ENCODE measurements around the gene PCP4L1. TPM values are rescaled to one million over a fixed set of nuclear protein-coding genes. Genes with fewer than 3 reads are reported as not detected.
"Not testable (repeated sequence)": the region's sequence is repeated elsewhere in the genome, so short reads cannot be mapped to it uniquely, and the experiment has no call there.

The PCP4L1 gene
- total and polyA plus RNA-seq, 4 donors, result 3.6 to 9.3 (median 6.3) TPM

DNA sequence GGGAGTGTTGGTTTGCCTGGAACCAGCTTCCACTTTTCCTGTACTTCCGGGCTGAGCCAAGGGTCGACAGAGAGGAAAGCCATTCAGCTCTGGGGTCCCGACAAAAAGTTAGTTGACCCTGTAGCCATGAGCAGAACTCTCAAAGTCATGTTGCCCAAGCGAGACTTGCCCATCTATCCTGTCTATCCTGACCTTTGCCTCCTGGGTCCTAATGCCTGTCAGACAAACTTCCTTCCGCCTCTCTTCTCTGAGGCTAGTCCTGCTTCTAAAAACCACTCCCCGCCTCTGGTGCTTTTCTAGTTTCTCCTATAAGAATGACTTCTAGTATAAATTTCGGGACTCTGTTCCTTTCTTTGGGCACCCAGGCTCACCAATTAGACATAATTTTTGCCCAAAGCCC, 7.7 kb upstream of the PCP4L1 start:
- Histone ChIP-seq H3K4me1 (ENCODE audit: control insufficient read depth in 5 of 5, insufficient read depth in 5 of 5, low read length in 5 of 5) (no peaks in the 10 kb centered on the region), H3K4me3 (no peak overlapping the region), H3K9ac (ENCODE audit: insufficient read depth in 1 of 2, low read length in 2 of 2) (no peak overlapping the region), H3K36me3 (ENCODE audit: control insufficient read depth in 4 of 4, insufficient read depth in 4 of 4, low read length in 4 of 4) (no peaks in the 10 kb centered on the region), H3K9me3 (ENCODE audit: control insufficient read depth in 4 of 4, insufficient read depth in 3 of 4, low read length in 3 of 4) (no peaks in the 10 kb centered on the region), H3K27ac (ENCODE audit: low read depth in 1 of 2, low read length in 1 of 2) (no peak overlapping the region), H3K27me3 (ENCODE audit: control insufficient read depth in 3 of 3, insufficient read depth in 3 of 3, low read length in 2 of 3) (no peaks in the 10 kb centered on the region)
- no peak for ATAC-seq (ENCODE audit: insufficient read depth, low FRiP score)
- DNase-seq, result no peak
- TF ChIP-seq, protein P1, sequence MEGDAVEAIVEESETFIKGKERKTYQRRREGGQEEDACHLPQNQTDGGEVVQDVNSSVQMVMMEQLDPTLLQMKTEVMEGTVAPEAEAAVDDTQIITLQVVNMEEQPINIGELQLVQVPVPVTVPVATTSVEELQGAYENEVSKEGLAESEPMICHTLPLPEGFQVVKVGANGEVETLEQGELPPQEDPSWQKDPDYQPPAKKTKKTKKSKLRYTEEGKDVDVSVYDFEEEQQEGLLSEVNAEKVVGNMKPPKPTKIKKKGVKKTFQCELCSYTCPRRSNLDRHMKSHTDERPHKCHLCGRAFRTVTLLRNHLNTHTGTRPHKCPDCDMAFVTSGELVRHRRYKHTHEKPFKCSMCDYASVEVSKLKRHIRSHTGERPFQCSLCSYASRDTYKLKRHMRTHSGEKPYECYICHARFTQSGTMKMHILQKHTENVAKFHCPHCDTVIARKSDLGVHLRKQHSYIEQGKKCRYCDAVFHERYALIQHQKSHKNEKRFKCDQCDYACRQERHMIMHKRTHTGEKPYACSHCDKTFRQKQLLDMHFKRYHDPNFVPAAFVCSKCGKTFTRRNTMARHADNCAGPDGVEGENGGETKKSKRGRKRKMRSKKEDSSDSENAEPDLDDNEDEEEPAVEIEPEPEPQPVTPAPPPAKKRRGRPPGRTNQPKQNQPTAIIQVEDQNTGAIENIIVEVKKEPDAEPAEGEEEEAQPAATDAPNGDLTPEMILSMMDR (IDR thresholded peaks at IDR 0.05; ENCODE audit: control extremely low read depth, extremely low read depth), result no peak
- WGBS, 2 donors, result 74 to 82% methylated on average over 7 of the region's 7 CpGs

DNA sequence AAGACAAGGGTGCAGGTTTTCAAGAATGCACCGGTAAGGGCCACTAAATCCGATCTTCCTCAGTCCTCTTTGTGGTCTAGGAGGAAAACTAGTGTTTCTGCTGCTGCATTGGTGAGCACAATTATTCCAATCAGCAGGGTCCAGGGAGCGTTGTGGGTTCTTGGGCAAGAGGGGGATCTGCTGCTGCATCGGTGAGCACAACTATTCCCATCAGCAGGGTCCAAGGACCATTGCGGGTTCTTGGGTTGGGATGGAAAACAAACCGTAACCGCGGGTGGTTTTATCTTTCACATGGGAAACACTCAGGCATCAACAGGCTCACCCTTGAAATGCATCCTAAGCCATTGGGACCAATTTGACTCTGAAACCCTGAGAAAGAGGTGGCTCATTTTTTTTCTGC, 7.0 kb upstream of the PCP4L1 start:
- WGBS, 2 donors, result 97 to 98% methylated on average over 8 of the region's 8 CpGs
- Histone ChIP-seq H3K4me1 (ENCODE audit: control insufficient read depth in 5 of 5, insufficient read depth in 5 of 5, low read length in 5 of 5) (no peaks in the 10 kb centered on the region), H3K36me3 (ENCODE audit: control insufficient read depth in 4 of 4, insufficient read depth in 4 of 4, low read length in 4 of 4) (no peaks in the 10 kb centered on the region), H3K27me3 (ENCODE audit: control insufficient read depth in 3 of 3, insufficient read depth in 3 of 3, low read length in 2 of 3) (no peaks in the 10 kb centered on the region), H3K9me3 (ENCODE audit: control insufficient read depth in 4 of 4, insufficient read depth in 3 of 4, low read length in 3 of 4) (peaks cover 0 to under 1% (median 0%) of the 10 kb centered on the region in 4 donors), H3K9ac (ENCODE audit: insufficient read depth in 1 of 2, low read length in 2 of 2) (no peak overlapping the region), H3K4me3 (no peak overlapping the region), H3K27ac (ENCODE audit: low read depth in 1 of 2, low read length in 1 of 2) (no peak overlapping the region)
- DNase-seq, result no peak
- no peak for ATAC-seq (ENCODE audit: insufficient read depth, low FRiP score)
- TF ChIP-seq, protein P1 (IDR thresholded peaks at IDR 0.05; ENCODE audit: control extremely low read depth, extremely low read depth), result no peak

DNA sequence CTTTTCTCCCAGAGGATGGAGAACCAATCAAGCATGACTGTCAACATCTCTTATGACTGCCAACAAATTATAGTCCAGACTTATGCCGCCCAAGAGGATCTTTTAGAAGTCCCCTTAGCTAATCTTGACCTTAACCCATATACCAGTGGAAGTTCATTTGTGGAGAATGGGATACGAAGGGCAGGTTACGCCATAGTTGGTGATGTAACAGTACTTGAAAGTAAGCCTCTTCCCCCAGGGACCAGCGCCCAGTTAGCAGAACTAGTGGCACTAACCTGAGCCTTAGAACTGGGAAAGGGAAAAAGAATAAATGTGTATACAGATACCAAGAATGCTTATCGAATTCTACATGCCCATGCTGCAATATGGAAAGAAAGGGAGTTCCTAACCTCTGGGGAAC, 3.2 kb upstream of the PCP4L1 start:
- not testable (repeated sequence) for ATAC-seq (ENCODE audit: insufficient read depth, low FRiP score); H3K4me1 ChIP-seq (ENCODE audit: control insufficient read depth in 5 of 5, insufficient read depth in 5 of 5, low read length in 5 of 5); H3K27ac ChIP-seq (ENCODE audit: low read depth in 1 of 2, low read length in 1 of 2); H3K9ac ChIP-seq (ENCODE audit: insufficient read depth in 1 of 2, low read length in 2 of 2); DNase-seq; H3K4me3 ChIP-seq; H3K36me3 ChIP-seq (ENCODE audit: control insufficient read depth in 4 of 4, insufficient read depth in 4 of 4, low read length in 4 of 4)
- H3K9me3 ChIP-seq (ENCODE audit: control insufficient read depth in 4 of 4, insufficient read depth in 3 of 4, low read length in 3 of 4), result peaks cover 0 to 10% (median 2%) of the 10 kb centered on the region in 4 donors
- peaks cover 0 to 19% (median 16%) of the 10 kb centered on the region in 3 donors for H3K27me3 ChIP-seq (ENCODE audit: control insufficient read depth in 3 of 3, insufficient read depth in 3 of 3, low read length in 2 of 3)
- WGBS, 2 donors, result 55% methylated on average over 5 of the region's 5 CpGs

DNA sequence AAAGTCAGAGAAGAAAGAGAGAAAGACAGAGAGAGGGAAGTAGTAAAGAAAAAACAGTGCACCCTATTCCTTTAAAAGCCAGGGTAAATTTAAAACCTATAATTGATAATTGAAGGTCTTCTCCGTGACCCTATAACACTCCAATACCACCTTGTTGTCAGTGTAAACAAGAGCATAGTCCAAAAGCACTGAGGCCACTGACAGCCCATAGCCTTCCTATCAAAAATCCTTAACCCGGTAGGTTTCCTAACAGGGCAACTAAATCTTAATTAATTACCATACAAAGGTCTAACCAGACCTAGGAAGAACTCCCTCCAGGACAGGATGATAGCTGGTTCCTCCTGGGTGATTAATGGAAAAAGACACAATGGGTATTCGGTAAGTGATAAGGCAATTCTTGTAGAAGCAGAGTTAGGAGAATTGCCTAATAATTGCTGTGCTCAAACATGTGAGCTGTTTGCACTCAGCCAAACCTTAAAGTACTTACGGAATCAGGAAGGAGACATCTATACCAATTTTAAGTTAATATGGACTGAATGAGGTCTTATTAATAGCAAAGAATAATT, 2.5 kb upstream of the PCP4L1 start:
- 71 to 82% methylated on average over 4 of the region's 4 CpGs for WGBS, 2 donors
- H3K27me3 ChIP-seq (ENCODE audit: control insufficient read depth in 3 of 3, insufficient read depth in 3 of 3, low read length in 2 of 3), result peaks cover 0 to 21% (median 18%) of the 10 kb centered on the region in 3 donors
- not testable (repeated sequence) for H3K36me3 ChIP-seq (ENCODE audit: control insufficient read depth in 4 of 4, insufficient read depth in 4 of 4, low read length in 4 of 4); H3K4me1 ChIP-seq (ENCODE audit: control insufficient read depth in 5 of 5, insufficient read depth in 5 of 5, low read length in 5 of 5); DNase-seq; H3K27ac ChIP-seq (ENCODE audit: low read depth in 1 of 2, low read length in 1 of 2); ATAC-seq (ENCODE audit: insufficient read depth, low FRiP score); H3K4me3 ChIP-seq; H3K9ac ChIP-seq (ENCODE audit: insufficient read depth in 1 of 2, low read length in 2 of 2)
- H3K9me3 ChIP-seq (ENCODE audit: control insufficient read depth in 4 of 4, insufficient read depth in 3 of 4, low read length in 3 of 4), result peaks cover 0 to 10% (median 2%) of the 10 kb centered on the region in 4 donors

DNA sequence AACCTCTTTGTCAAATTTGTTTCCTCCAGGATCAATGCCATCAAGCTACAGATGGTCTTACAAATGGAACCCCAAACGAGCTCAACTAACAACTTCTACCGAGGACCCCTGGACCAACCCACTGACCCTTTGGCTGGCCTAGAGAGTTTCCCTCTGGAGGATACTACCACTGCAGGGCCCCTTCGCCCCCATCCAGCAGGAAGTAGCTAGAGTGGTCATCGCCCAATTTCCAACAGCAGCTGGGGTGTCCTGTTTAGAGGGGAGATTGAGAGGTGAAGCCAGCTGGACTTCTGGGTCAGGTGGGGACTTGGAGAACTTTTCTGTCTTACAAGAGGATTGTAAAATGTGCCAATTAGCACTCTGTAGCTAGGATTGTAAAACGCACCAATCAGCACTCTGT, 1.4 kb upstream of the PCP4L1 start:
- not testable (repeated sequence) for H3K4me3 ChIP-seq; H3K9ac ChIP-seq (ENCODE audit: insufficient read depth in 1 of 2, low read length in 2 of 2); H3K4me1 ChIP-seq (ENCODE audit: control insufficient read depth in 5 of 5, insufficient read depth in 5 of 5, low read length in 5 of 5); H3K36me3 ChIP-seq (ENCODE audit: control insufficient read depth in 4 of 4, insufficient read depth in 4 of 4, low read length in 4 of 4); DNase-seq; H3K27ac ChIP-seq (ENCODE audit: low read depth in 1 of 2, low read length in 1 of 2); ATAC-seq (ENCODE audit: insufficient read depth, low FRiP score)
- Histone ChIP-seq H3K27me3 (ENCODE audit: control insufficient read depth in 3 of 3, insufficient read depth in 3 of 3, low read length in 2 of 3) (peaks cover 0 to 23% (median 21%) of the 10 kb centered on the region in 3 donors), H3K9me3 (ENCODE audit: control insufficient read depth in 4 of 4, insufficient read depth in 3 of 4, low read length in 3 of 4) (peaks cover 0 to 10% (median 2%) of the 10 kb centered on the region in 4 donors)
- WGBS, 2 donors, result 95 to 99% methylated on average over 5 of the region's 5 CpGs
